ENCODE results near the gene ZNF106. TPM values are rescaled to one million over a fixed set of nuclear protein-coding genes. Genes with fewer than 3 reads are reported as not detected.

The ZNF106 gene
- total RNA-seq, 1 donor from 2014 or later: 92.2 TPM

- intact Hi-C loops (cut with DNase I): no loop called here
- Histone ChIP-seq H3K9me3 (no peaks in the 10 kb centered on the region), H3K27ac (peak overlapping the region; percentile 53), H3K36me3 (peaks cover 38% of the 10 kb centered on the region), H3K4me3 (no peak overlapping the region), H3K4me1 (peaks cover 23% of the 10 kb centered on the region), H3K27me3 (ENCODE audit: low read depth) (no peaks in the 10 kb centered on the region)
- ATAC-seq (peak in 1 of 2 donors; percentile 50), DNase-seq (no peak)
- peak; percentile 40 for TF ChIP-seq CTCF (IDR thresholded peaks at IDR 0.05)
These were observed 105.5 kb downstream of the ZNF106 start for GRCh38 chr15:42385206-42385979.

- H3K36me3 ChIP-seq: peaks cover 38% of the 10 kb centered on the region
- peaks cover 23% of the 10 kb centered on the region for H3K4me1 ChIP-seq
- H3K27ac ChIP-seq: no peak overlapping the region
- DNase-seq (no peak), ATAC-seq (no peak)
- TF ChIP-seq CTCF (IDR thresholded peaks at IDR 0.05): no peak
- intact Hi-C loops (cut with DNase I): no loop called here
- no peak overlapping the region for H3K4me3 ChIP-seq
- H3K9me3 ChIP-seq: no peaks in the 10 kb centered on the region
- no peaks in the 10 kb centered on the region for H3K27me3 ChIP-seq (ENCODE audit: low read depth)
These were observed 106.3 kb downstream of the ZNF106 start for GRCh38 chr15:42384597-42384996.

- no peak overlapping the region for H3K27ac ChIP-seq
- intact Hi-C loops (cut with DNase I): no loop called here
- TF ChIP-seq CTCF (IDR thresholded peaks at IDR 0.05): no peak
- DNase-seq: no peak
- no peaks in the 10 kb centered on the region for H3K36me3 ChIP-seq
- no peaks in the 10 kb centered on the region for H3K4me1 ChIP-seq
- H3K27me3 ChIP-seq (ENCODE audit: low read depth): no peaks in the 10 kb centered on the region
- H3K9me3 ChIP-seq: peaks cover 10% of the 10 kb centered on the region
- ATAC-seq: no peak
- no peak overlapping the region for H3K4me3 ChIP-seq
These were observed 112.9 kb downstream of the ZNF106 start for GRCh38 chr15:42378011-42378410.

GRCh38 chr15:42375941-42376340 is 115.0 kb downstream of the ZNF106 start:
- Histone ChIP-seq H3K4me3 (no peak overlapping the region), H3K27ac (no peak overlapping the region), H3K36me3 (no peaks in the 10 kb centered on the region), H3K9me3 (peaks cover 10% of the 10 kb centered on the region), H3K27me3 (ENCODE audit: low read depth) (no peaks in the 10 kb centered on the region), H3K4me1 (no peaks in the 10 kb centered on the region)
- DNase-seq (no peak), ATAC-seq (no peak)
- TF ChIP-seq CTCF (IDR thresholded peaks at IDR 0.05): no peak
- intact Hi-C loops (cut with DNase I): no loop called here

GRCh38 chr15:42375252-42375651 is 115.7 kb downstream of the ZNF106 start:
- H3K27ac ChIP-seq: no peak overlapping the region
- no peak overlapping the region for H3K4me3 ChIP-seq
- H3K36me3 ChIP-seq: no peaks in the 10 kb centered on the region
- no peaks in the 10 kb centered on the region for H3K27me3 ChIP-seq (ENCODE audit: low read depth)
- peak; percentile 37 to 42 for ATAC-seq
- peaks cover 10% of the 10 kb centered on the region for H3K9me3 ChIP-seq
- no peak for TF ChIP-seq CTCF (IDR thresholded peaks at IDR 0.05)
- no peaks in the 10 kb centered on the region for H3K4me1 ChIP-seq
- intact Hi-C loops (cut with DNase I): no loop called here
- DNase-seq: no peak

Measured in lower lobe of right lung (tissue), 2 donors.